Motor neuron (in vitro differentiated cells): ENCODE results near the gene PEX14. TPM values are rescaled to one million over a fixed set of nuclear protein-coding genes. Genes with fewer than 3 reads are reported as not detected.

ENCODE experiments used
- ATAC-seq, 8 experiments: fragments of 200-7000 bp; cut with Tn5 transposase; replicated peaks in 6 of 8; 2 replicates each; pipeline ENCODE4 v1.8.0; 2021; ENCODE audit warnings: mild to moderate bottlenecking in 8 of 8, moderate library complexity in 8 of 8
- H3K27ac ChIP-seq, 2 donors: fragments of 250-450 bp; sonication (Bioruptor Pico); 2 replicates each; pipeline ENCODE4 v1.9.0; 2021; ENCODE audit warnings: antibody characterized with exemption in 2 of 2, mild to moderate bottlenecking in 2 of 2, moderate library complexity in 1 of 2
- H3K4me1 ChIP-seq, 2 donors: fragments of 250-450 bp; sonication (Bioruptor Pico); replicated peaks in 1 of 2; 2 replicates each; pipeline ENCODE4 v1.6.1; 2021; ENCODE audit warnings: antibody characterized with exemption in 2 of 2, mild to moderate bottlenecking in 2 of 2, moderate library complexity in 1 of 2
- H3K4me3 ChIP-seq, 5 donors: fragments of 250-450 bp; sonication (Bioruptor Pico); 2 replicates each; pipeline ENCODE4 v1.9.0; 2021; ENCODE audit warnings: antibody characterized with exemption in 5 of 5, mild to moderate bottlenecking in 5 of 5, moderate library complexity in 4 of 5
- WGBS, 10 experiments: fragments of 450-650 bp; shearing (Covaris generic); methylation state at CpG; one replicate each; pipeline ENCODE4 v1.0.0; 2022; 5-methylcytosine and 5-hydroxymethylcytosine counted together
- in situ Hi-C, 9 experiments: fragments of 400-800 bp; cut with MboI; loops; one replicate each; pipeline ENCODE4 v1.15.0; 2021; ENCODE audit warnings: low sequenced_read_pairs in 9 of 9, low pct_unique_long_range_greater_than_20kb in 2 of 9; ENCODE audit not compliant: unreplicated experiment in 9 of 9
- total RNA-seq, 8 experiments: library from RNA; unstranded; fragments of 300-600 nt; gene quantifications; 2 replicates each; pipeline versions ENCODE4 v1.2.3 to v1.2.4, GENCODE V29; 2022

Gene PEX14
- total RNA-seq, 8 experiments from 2014 or later, result 16.9 to 31.1 (median 23.4) TPM

GRCh38 chr1:10626791-10627410 lies 152.2 kb downstream of the PEX14 start:
- 87 to 100% (median 95%) methylated on average over 1 to 15 of the region's 22 CpGs; no CpG with 5 or more reads in 2 of the 10 experiments for WGBS, 10 experiments
- ATAC-seq, result no peak
- in situ Hi-C loops, result no loop called here

GRCh38 chr1:10628685-10629084 lies 153.9 kb downstream of the PEX14 start:
- H3K4me3 ChIP-seq, result no peak overlapping the region
- peaks cover 9 to 27% of the 10 kb centered on the region in 2 donors for H3K4me1 ChIP-seq
- ATAC-seq, result peak in 1 of 8 experiments; percentile 3
- WGBS, 10 experiments, result 80 to 100% (median 90%) methylated on average over 1 to 6 of the region's 7 CpGs; no CpG with 5 or more reads in 5 of the 10 experiments
- no peak overlapping the region for H3K27ac ChIP-seq
- in situ Hi-C loops, result no loop called here

More at GRCh38 chr1:10626791-10627410, 152.2 kb downstream of the PEX14 start:
- Histone ChIP-seq H3K4me3 (no peak overlapping the region), H3K27ac (no peak overlapping the region), H3K4me1 (peaks cover 20 to 29% of the 10 kb centered on the region in 2 donors)

GRCh38 chr1:10629091-10629815 lies 154.5 kb downstream of the PEX14 start:
- Histone ChIP-seq H3K27ac (no peak overlapping the region), H3K4me3 (no peak overlapping the region), H3K4me1 (peaks cover 3 to 23% of the 10 kb centered on the region in 2 donors)
- in situ Hi-C loops, result no loop called here
- no peak for ATAC-seq
- 80 to 100% (median 90%) methylated on average over 1 to 6 of the region's 25 CpGs; no CpG with 5 or more reads in 7 of the 10 experiments for WGBS, 10 experiments

- WGBS, 10 experiments, result 76 to 95% (median 92%) methylated on average over 1 to 13 of the region's 36 CpGs; no CpG with 5 or more reads in 4 of the 10 experiments
- no peak overlapping the region for H3K27ac ChIP-seq
- peak in 4 of 8 experiments; percentile 8 to 64 (median 16) for ATAC-seq
- peaks cover 0 to 19% of the 10 kb centered on the region in 2 donors for H3K4me1 ChIP-seq
- in situ Hi-C loops, result no loop called here
- no peak overlapping the region for H3K4me3 ChIP-seq
Observed at GRCh38 chr1:10629816-10630571, 155.2 kb downstream of the PEX14 start.

- no peak for ATAC-seq
- Histone ChIP-seq H3K4me3 (no peak overlapping the region), H3K4me1 (peaks cover 0 to 19% of the 10 kb centered on the region in 2 donors), H3K27ac (no peak overlapping the region)
- in situ Hi-C loops, result no loop called here
- WGBS, 10 experiments, result 75 to 100% (median 86%) methylated on average over 2 to 10 of the region's 13 CpGs; no CpG with 5 or more reads in 2 of the 10 experiments
Observed at GRCh38 chr1:10630661-10631120, 155.9 kb downstream of the PEX14 start.

- in situ Hi-C loops, result no loop called here
- peak in 3 of 8 experiments; percentile 6 to 18 (median 13) for ATAC-seq
- Histone ChIP-seq H3K27ac (no peak overlapping the region), H3K4me1 (peaks cover 0 to 19% of the 10 kb centered on the region in 2 donors), H3K4me3 (no peak overlapping the region)
- WGBS, 10 experiments, result 50 to 95% (median 83%) methylated on average over 2 to 7 of the region's 20 CpGs; no CpG with 5 or more reads in 4 of the 10 experiments
Observed at GRCh38 chr1:10631121-10631810, 156.5 kb downstream of the PEX14 start.

GRCh38 chr1:10631811-10632593 lies 157.3 kb downstream of the PEX14 start:
- Histone ChIP-seq H3K4me1 (peaks cover 0 to 19% of the 10 kb centered on the region in 2 donors), H3K4me3 (no peak overlapping the region), H3K27ac (no peak overlapping the region)
- WGBS, 10 experiments, result 0 to 69% (median 54%) methylated on average over 1 to 11 of the region's 14 CpGs; no CpG with 5 or more reads in 2 of the 10 experiments
- peak in 4 of 8 experiments; percentile 31 to 54 (median 46) for ATAC-seq
- in situ Hi-C loops, result no loop called here

- no peak overlapping the region for H3K4me3 ChIP-seq
- H3K4me1 ChIP-seq, result peaks cover 0 to 19% of the 10 kb centered on the region in 2 donors
- WGBS, 10 experiments, result 40 to 100% (median 59%) methylated on average over 1 to 9 of the region's 14 CpGs; no CpG with 5 or more reads in 5 of the 10 experiments
- in situ Hi-C loops, result no loop called here
- no peak for ATAC-seq
- no peak overlapping the region for H3K27ac ChIP-seq
Observed at GRCh38 chr1:10632691-10633090, 157.9 kb downstream of the PEX14 start.

GRCh38 chr1:10633416-10633815 lies 158.7 kb downstream of the PEX14 start:
- no peak overlapping the region for H3K27ac ChIP-seq
- WGBS, 10 experiments, result 57 to 100% (median 94%) methylated on average over 1 to 8 of the region's 10 CpGs; no CpG with 5 or more reads in 4 of the 10 experiments
- no peak overlapping the region for H3K4me3 ChIP-seq
- ATAC-seq, result no peak
- H3K4me1 ChIP-seq, result peaks cover 0 to 19% of the 10 kb centered on the region in 2 donors
- in situ Hi-C loops, result no loop called here

- Histone ChIP-seq H3K4me1 (peaks cover 0 to 19% of the 10 kb centered on the region in 2 donors), H3K27ac (no peak overlapping the region), H3K4me3 (no peak overlapping the region)
- in situ Hi-C loops, result no loop called here
- 90 to 100% (median 100%) methylated on average over 1 to 6 of the region's 8 CpGs; no CpG with 5 or more reads in 4 of the 10 experiments for WGBS, 10 experiments
- ATAC-seq, result no peak
Observed at GRCh38 chr1:10634075-10634427, 159.3 kb downstream of the PEX14 start.

- in situ Hi-C loops, result no loop called here
- Histone ChIP-seq H3K4me3 (no peak overlapping the region), H3K27ac (no peak overlapping the region), H3K4me1 (peaks cover 0 to 19% of the 10 kb centered on the region in 2 donors)
- WGBS, 10 experiments, result 20 to 93% (median 88%) methylated on average over 2 to 8 of the region's 23 CpGs; no CpG with 5 or more reads in 5 of the 10 experiments
- ATAC-seq, result peak in 3 of 8 experiments; percentile 39 to 64 (median 63)
Observed at GRCh38 chr1:10634428-10635084, 159.8 kb downstream of the PEX14 start.
